Measurements from ENCODE around the gene SLC9A3.

GRCh38 chr5:476814-477175, 47.5 kb downstream of the SLC9A3 start:
- TF ChIP-seq CTCF (IDR thresholded peaks at IDR 0.05; ENCODE audit: low read depth, low read length) (no peak), EZH2phosphoT487 (IDR thresholded peaks at IDR 0.05; ENCODE audit: low read depth) (no peak)
